Measurements from ENCODE around the gene MCTP2.
"Not testable (repeated sequence)": the region's sequence is repeated elsewhere in the genome, so short reads cannot be mapped to it uniquely, and the experiment has no call there.

Gene MCTP2

DNA sequence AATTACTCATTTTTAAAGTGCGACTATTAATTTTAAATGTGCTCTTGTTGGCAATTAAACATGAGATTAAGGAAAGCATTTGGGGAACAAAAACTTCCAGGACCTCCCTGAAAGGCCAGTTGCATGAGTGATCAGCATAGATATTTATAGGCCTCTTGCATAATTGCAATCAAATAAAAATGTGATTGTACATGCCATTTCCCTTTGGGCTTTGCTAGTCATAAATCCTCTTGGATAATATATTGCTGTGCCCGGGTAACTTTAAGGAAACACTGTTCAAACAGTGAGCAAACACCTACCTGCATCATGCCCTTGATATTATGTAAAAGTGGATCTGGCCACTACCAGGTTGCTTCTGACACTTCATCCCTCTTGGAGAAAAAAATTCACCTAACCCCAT lies 239.1 kb downstream of the MCTP2 start:
- DNase-seq: no peak

DNA sequence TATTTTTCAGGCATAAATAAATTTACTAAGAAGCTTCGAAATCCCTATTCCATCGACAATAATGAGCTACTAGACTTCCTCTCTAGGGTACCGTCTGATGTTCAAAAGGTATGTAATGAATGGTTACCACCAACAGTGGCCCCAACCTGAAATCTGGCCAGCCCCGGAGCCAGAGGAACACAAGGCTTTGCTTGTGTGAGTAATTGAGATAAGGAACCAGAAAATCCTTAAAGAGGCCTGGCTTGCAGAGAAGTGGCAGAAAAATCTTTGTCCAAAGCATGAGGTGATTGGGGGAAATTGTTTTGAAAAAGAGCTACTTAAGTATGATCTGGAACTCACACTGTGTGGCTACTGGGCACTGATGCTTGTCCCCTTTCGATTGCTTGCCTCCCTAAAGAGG lies 245.3 kb downstream of the MCTP2 start:
- DNase-seq: no peak

DNA sequence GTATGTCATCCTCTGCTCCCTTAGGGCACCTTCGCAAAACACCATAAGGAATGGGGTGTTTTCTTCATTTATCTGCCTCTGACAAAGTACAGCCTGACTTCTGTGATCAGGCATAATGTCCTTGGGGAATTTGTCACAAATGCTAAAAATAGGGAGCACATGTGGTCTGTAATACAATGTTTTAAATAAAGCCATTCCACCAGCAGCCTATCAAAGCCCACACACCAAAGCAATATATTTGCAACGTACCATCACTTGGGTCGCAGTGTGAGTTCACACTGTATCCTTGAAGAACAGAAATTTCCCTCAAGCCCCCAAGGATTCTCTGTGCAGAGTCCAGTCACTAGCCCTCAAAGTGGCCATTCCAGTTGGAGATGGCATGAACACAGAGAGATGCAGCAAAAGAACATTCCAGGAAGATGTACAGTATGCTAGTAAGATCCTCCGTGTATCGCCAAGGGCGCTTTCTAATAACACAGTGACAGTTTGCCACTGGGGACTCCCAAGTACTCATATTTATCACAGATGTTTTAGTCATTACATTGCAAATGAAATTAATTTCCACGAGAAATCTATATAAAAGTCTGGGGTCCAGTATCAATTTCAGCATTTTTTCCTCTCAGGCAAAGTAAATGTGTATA lies 246.7 kb downstream of the MCTP2 start:
- DNase-seq: no peak

DNA sequence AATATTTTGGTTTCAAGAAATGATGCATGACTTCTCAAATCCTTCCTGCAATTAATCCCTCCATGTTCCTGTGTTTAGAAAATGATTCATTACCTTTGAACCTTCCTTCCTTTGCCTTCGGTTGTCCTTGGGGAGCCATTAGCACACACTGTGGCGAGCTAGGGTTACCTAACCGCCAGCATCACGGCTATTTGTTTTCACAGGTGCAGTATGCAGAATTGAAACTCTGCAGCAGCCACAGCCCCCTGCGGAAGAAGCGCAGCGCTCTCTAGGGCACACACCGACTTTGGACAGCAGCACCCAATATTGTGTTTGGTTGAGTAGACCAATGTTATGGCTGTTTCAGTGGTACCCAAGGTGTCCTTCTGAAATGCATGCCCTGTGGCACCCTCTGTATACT lies 247.4 kb downstream of the MCTP2 start:
- DNase-seq: peak; percentile 19

DNA sequence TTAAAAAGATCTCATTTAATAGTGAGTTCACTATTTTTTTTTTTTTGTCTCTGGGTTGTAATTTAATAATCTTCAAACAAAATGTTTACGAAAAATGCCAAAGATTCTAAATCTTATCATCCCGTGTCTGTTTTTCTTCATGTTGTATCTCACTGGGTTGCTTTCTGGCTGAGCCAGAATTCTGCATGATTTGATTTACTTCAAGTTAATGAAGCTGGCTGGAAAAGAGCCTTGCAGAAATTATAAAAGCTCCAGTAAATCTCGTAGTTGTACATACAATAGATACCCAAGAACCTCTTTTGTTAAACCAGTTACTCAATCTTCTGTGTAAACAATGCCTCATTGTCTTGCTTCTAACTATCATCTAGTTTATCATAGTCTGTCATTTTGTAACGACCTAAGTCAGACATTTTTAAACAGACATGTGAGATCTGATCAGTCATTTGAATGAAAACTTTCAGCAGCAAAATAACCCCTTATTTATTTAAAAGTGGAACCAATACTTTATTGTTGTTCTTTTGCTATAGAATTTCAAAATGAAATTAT lies 249.0 kb downstream of the MCTP2 start:
- no peak for DNase-seq

DNA sequence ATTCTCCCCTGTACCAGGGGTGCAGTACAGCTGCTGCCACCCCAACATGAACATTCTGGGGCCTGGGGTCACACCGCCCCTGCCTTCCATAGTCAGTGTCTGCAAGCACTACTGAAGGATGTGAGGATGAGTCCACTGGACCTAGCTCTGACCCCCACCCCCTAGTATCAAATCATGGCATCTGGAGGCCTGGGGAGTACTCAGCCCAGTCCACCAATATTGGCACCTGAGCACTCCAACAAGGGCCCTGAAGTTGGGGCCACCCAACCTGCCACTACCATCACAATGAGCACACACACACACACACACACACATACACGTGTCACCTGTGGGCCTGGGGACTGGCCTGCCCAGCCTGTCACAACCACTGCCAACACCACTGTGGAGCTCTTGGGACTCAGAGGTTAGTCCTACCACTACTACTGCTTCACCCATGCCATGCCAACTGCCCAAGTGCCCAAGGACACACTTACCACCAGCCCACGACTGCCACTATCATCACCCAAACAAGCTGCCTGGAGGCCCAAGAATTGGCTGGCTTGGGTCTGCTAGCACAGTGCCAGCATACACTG lies 253.9 kb downstream of the MCTP2 start:
- no peak for DNase-seq

DNA sequence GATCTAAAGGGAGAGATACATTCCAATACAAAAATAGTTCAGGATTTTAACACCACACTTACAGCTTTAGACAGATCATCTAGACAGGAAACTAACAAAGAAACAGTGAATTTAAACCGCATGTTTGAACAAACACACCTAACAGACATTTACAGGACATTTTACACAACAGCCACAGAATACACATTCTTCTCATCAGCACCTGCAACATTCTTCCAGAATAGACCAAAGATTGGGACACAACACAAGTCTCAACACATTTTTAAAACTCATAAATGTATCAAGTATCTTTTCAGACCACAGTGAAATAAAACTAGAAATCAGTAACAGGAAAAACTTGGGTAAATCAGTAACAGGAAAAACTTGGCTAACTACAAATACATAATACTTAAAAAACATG lies 256.3 kb downstream of the MCTP2 start:
- DNase-seq: no peak

DNA sequence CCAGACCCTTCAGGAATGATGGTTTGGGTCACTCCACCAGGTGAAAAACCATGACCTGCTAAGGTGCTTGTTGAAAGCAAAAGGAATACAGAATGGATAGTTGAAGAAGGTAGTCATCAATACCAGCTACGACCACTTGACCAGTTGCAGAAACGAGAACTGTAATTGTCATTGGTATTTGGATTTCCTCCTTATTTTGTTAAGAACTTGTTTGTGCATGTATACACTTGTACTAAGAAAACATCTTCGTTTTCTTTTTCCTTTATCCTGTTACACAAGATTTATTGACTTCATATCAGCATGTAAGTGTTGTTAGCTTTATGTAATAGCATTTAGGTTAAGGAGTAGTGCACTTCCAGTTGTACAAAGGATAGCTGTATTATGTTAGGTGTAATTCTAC lies 261.8 kb downstream of the MCTP2 start:
- no peak for DNase-seq

DNA sequence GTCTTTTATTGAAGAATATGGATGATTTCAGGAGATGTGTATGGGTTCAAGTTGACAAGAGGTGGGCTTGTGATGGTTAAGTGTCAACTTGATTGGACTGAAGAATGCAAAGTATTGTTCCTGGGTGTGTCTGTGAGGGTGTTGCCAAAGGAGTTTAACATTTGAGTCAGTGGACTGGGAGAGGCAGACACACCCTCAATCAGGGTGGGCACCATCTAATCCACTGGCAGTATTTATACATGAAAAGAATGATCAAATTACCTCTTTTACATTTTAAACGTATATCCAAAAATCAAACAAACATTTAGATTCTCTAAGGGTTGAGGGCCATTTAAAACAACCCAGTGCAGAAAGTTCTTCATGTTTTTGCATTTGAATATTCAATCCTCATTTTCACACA lies 262.2 kb downstream of the MCTP2 start:
- not testable (repeated sequence) for DNase-seq

DNA sequence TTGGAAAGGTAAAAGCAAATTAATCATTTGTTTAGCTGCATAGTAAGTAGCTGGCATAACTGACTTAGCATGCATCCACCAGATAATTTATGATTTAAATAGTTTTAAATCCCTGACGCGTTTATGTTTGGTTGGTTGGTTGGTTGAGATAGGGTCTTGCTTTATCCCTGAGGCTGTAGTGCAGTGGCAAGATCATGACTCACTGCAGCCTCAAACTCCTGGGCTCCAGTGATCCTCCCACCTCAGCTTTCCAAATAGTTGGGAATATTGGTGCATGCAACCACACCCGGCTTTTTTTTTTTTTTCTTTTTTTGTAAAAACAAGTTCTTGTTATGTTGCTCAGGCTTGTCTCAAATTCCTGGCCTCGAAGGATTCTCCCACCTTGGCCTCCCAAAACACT lies 263.4 kb downstream of the MCTP2 start:
- DNase-seq: no peak

DNA sequence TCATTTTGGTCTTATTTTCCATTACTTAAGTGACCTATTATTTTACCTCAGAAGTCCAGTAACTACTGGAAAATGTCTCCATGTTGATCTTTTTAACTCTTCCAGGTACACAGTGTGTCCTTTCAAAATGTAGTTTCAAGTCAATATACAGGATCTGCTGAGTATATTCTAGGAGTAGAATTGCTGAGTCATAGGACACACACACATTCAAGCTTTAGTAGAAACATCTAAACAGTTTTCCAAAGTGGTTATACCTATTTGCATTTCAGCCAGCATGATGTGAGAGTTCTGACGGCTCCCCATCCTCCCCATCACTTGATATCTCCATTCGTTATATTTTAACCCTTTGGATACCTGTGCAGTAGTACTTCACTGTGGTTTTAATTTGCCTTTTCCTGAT lies 271.9 kb downstream of the MCTP2 start:
- no peak for DNase-seq

DNA sequence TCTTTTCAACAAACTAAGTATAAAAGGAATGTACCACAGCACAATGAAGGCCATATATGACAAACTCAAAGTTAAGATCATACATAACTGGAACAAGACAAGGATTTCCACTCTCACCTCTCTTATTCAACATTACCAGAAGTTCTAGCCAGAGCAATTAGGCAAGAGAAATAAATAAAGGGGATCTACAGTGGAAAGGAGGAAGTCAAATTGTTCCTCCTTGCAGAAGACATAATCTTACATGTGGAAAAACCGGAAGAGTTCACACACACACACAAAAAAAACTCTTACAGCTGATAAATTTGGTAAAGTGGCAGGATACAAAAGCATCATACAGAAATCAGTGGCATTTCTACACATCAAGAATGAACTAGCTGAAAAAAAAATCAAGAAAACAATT lies 277.9 kb downstream of the MCTP2 start:
- no peak for DNase-seq

DNA sequence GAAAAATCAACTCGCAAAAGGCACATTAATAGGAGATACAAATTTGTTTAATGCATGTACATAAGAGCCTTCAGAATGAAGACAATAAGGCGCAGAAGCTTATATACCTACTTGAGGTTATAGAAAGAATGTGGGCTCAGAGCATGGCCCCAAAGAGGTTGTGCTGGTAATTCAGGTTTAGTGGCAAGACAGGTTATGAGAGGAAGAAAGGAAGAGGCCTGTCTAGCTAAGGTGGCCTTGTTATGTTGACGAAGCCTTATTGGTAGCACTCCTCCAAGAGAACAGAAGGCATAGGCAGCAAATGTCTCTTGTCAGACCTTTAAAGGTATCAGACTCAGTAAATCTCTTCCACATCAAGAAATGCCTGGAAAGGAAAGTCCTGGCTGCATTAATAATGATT lies 290.8 kb downstream of the MCTP2 start:
- DNase-seq: no peak

DNA sequence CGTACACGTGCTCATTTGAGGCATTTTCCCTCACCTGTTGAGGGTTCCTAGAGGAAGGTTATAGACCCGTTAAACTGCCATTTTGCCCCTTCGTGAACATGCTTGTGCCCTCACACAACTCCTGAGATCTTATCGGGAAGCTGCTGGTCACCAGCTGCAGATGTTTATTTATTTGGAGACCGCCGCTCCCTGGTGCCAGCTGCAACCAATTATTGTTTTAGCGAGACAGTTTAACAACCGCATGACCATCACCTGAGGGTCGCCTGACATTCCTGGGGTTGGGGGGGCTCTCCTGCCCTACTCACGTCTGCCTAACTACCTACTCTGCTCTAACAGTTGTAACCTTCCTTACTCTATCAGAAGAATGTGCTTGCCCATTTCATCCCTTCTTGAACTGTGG lies 292.5 kb downstream of the MCTP2 start:
- no peak for DNase-seq

DNA sequence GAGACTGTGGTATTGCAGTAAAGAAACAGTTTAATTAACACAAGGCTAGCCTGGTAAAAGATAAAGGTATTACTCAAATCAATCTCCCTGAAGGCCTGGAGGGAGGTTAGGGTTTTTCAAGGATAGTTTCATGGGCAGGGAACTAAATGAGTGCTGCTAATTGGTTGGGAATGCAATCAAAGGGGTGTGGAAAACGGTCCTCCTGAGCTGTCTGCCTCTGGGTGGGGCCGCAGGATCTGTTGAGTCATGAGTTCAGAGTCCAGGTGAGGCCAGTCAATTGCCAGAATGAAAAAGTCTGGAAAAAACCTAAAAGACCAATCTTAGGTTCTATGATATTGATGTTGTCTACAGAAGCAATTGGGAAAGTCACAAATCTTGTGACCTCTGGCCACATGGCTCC lies 293.2 kb downstream of the MCTP2 start:
- no peak for DNase-seq

DNA sequence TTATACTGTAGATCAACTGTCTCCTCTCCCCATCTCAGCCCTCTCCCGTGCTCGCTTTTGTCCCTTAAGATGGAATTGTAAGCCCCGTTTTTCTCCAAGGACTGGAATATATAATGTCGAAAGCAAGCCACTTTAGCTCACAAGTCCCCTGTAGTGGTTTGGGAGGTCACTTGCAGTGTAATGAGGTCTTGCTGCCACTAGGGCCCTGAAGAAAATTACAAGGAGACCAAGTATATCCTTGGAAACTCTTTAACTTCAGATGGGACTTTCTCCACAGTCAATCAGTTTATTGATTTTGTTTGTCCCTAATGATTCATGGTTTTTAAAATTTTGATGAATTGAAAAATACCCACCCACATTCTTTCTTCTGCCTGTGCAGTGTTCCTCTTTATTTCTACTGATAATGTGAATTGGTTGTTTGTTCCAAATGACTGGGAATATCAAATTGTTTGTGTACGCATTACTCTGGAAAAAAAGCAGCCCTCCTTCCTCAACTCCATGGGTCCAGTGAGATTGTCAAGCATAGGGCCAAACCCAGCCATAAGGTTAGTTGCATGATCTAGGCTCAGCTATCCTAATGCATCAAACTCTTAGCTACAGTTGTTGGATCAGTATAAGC lies 294.8 kb downstream of the MCTP2 start:
- no peak for DNase-seq

DNA sequence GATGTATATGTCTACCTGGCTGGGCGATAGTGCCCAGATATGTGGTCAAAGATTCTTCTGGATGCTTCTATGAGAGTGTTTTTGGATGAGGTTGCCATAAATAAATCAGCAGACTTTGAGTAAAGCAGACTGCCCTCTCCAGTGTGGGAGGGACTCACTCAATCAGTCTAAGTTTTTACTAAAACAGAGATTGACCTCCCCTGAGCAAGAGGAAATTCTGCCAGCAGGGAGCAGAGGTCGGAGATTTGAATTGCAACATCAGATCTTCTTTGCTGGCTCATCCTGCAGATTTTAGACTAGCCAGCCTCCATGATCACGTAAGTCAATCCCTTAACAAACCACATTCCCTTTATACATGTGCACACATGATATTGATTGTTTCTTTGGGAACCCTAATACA lies 300.9 kb downstream of the MCTP2 start:
- no peak for DNase-seq

All from NCI-H2107 (cell line).